Measurements from ENCODE around the gene DNAH5. TPM values are rescaled to one million over a fixed set of nuclear protein-coding genes. Genes with fewer than 3 reads are reported as not detected.

Gene DNAH5
- total RNA-seq, 3 donors from 2014 or later: 0.48 to 14.4 (median 3.8) TPM

GRCh38 chr5:13910201-13910600 is 34.3 kb downstream of the DNAH5 start:
- H3K27me3 ChIP-seq: no peaks in the 10 kb centered on the region
- H3K4me3 ChIP-seq: no peak overlapping the region
- H3K36me3 ChIP-seq: no peaks in the 10 kb centered on the region
- DNase-seq (ENCODE audit: low spot score in 2 of 2): no peak
- TF ChIP-seq CTCF (IDR thresholded peaks at IDR 0.05) (no peak), POLR2A (IDR thresholded peaks at IDR 0.05) (no peak), POLR2AphosphoS5 (IDR thresholded peaks at IDR 0.05) (no peak)
- intact Hi-C loops (cut with DNase I; ENCODE audit: low total_unique reads): loop anchor here (10.0 kb wide), 1 partner anchor 1975 kb away; no protein-coding TSS in a partner anchor
- H3K27ac ChIP-seq: no peak overlapping the region
- no peaks in the 10 kb centered on the region for H3K9me3 ChIP-seq
- no peaks in the 10 kb centered on the region for H3K4me1 ChIP-seq

DNA sequence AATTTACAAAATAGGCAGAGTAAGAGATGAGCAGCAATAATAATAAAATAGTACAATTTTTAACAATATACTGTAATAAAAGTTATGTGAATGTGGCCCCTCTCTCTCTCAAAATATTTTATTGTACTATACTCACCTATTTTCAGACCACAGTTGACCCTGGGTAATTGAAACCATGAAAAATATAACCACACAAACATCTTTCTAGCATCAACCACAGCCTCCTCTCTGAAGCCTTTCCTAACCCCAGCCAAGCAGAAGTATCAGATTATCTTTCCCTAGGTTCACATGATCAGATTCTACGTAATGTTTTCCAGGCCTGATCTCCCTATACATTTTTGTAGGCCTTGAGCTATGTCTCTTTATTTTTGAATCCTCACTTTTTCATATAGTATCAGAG is 35.2 kb downstream of the DNAH5 start:
- Histone ChIP-seq H3K9me3 (no peaks in the 10 kb centered on the region), H3K36me3 (no peaks in the 10 kb centered on the region), H3K4me3 (no peak overlapping the region), H3K4me1 (no peaks in the 10 kb centered on the region), H3K27me3 (no peaks in the 10 kb centered on the region), H3K27ac (no peak overlapping the region)
- TF ChIP-seq POLR2A (IDR thresholded peaks at IDR 0.05) (no peak), CTCF (IDR thresholded peaks at IDR 0.05) (no peak)
- DNase-seq (ENCODE audit: low spot score in 2 of 2): no peak
- intact Hi-C loops (cut with DNase I; ENCODE audit: low total_unique reads): no loop called here

GRCh38 chr5:13898569-13898968 is 45.9 kb downstream of the DNAH5 start:
- Histone ChIP-seq H3K27ac (no peak overlapping the region), H3K4me1 (no peaks in the 10 kb centered on the region), H3K4me3 (no peak overlapping the region), H3K27me3 (no peaks in the 10 kb centered on the region), H3K36me3 (no peaks in the 10 kb centered on the region), H3K9me3 (no peaks in the 10 kb centered on the region)
- intact Hi-C loops (cut with DNase I; ENCODE audit: low total_unique reads): no loop called here
- DNase-seq (ENCODE audit: low spot score in 2 of 2): no peak
- TF ChIP-seq POLR2A (IDR thresholded peaks at IDR 0.05): no peak
- TF ChIP-seq CTCF (IDR thresholded peaks at IDR 0.05): no peak
- no peak for TF ChIP-seq POLR2AphosphoS5 (IDR thresholded peaks at IDR 0.05)

GRCh38 chr5:13878357-13878756 is 66.1 kb downstream of the DNAH5 start:
- no peaks in the 10 kb centered on the region for H3K4me1 ChIP-seq
- H3K27me3 ChIP-seq: no peaks in the 10 kb centered on the region
- intact Hi-C loops (cut with DNase I; ENCODE audit: low total_unique reads): no loop called here
- TF ChIP-seq POLR2AphosphoS5 (IDR thresholded peaks at IDR 0.05): no peak
- TF ChIP-seq POLR2A (IDR thresholded peaks at IDR 0.05): no peak
- TF ChIP-seq CTCF (IDR thresholded peaks at IDR 0.05): no peak
- DNase-seq (ENCODE audit: low spot score in 2 of 2): no peak
- H3K4me3 ChIP-seq: no peak overlapping the region
- peaks cover 12 to 26% of the 10 kb centered on the region in 2 donors for H3K9me3 ChIP-seq
- H3K27ac ChIP-seq: no peak overlapping the region
- no peaks in the 10 kb centered on the region for H3K36me3 ChIP-seq

DNA sequence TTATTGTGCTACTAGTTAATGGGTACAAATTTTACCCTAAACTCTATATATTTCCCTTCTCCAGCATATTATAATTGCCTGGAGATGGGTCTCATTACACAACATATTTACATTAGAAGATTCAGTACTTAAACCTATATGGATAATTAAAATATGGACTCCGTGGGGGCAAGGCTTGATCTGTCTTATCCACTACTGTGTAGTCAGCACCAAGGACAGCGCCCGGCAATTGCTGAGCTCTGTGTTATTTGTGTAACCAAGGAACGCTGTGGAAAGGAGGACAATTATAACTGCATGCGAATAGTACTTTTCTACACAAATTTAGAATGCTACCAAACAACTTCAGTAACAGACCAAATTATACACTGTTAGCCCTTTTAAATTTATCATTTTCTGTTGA is 77.7 kb downstream of the DNAH5 start:
- intact Hi-C loops (cut with DNase I; ENCODE audit: low total_unique reads): no loop called here
- H3K4me3 ChIP-seq: no peak overlapping the region
- H3K27ac ChIP-seq: no peak overlapping the region
- H3K27me3 ChIP-seq: no peaks in the 10 kb centered on the region
- TF ChIP-seq POLR2AphosphoS5 (IDR thresholded peaks at IDR 0.05) (no peak), CTCF (IDR thresholded peaks at IDR 0.05) (no peak), POLR2A (IDR thresholded peaks at IDR 0.05) (no peak)
- H3K4me1 ChIP-seq: no peaks in the 10 kb centered on the region
- H3K9me3 ChIP-seq: no peaks in the 10 kb centered on the region
- DNase-seq (ENCODE audit: low spot score in 2 of 2): no peak
- H3K36me3 ChIP-seq: no peaks in the 10 kb centered on the region
